ENCODE results near the gene LDLRAD3. TPM values are rescaled to one million over a fixed set of nuclear protein-coding genes. Genes with fewer than 3 reads are reported as not detected.

Gene LDLRAD3
- total RNA-seq, 1 experiment from 2014 or later = 12.1 TPM

DNA sequence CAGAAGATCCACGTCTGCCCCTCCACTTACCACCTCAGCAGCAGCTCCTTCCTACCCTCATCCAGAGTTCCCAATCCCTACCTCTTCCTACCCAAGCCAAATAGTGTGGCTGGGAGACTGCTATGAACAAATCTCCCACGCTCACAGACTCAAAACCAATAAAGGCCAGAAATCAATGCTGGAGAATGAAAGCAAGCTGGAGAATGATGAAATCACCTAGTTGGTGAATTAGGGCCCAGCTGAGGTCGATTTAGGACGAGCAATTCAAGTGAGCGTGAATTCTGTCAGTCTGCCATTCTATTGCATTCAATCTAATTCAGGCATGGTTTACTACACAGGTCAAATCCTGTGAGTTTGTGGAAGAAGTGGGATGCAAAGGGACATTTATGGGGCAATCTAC lies 322.9 kb downstream of the LDLRAD3 start:
- 0 out of 2 replicates have a peak, but pooled peaks cover 2% of the 10 kb centered on the region for H3K79me2 ChIP-seq (ENCODE audit: insufficient read depth, low read length)
- H2BK20ac ChIP-seq (ENCODE audit: low read depth, low read length, poor library complexity, severe bottlenecking) = no peak overlapping the region
- Mint-ChIP-seq H3K27me3 (ENCODE audit: low read depth) (peaks cover 10% of the 10 kb centered on the region), H3K4me3 (no peak overlapping the region), H3K36me3 (ENCODE audit: insufficient read depth in 1 of 3, low read depth in 3 of 3) (no peaks in the 10 kb centered on the region; a peak in 1 of 7 replicates), H3K9me3 (no peaks in the 10 kb centered on the region), H3K27ac (no peak overlapping the region), H3K4me1 (peaks cover 5 to 8% of the 10 kb centered on the region in 2 experiments; a peak in 3 of 4 replicates)
- no peak overlapping the region for H3K4ac ChIP-seq (ENCODE audit: low read depth, low read length)
- no peak overlapping the region for H2BK120ac ChIP-seq (ENCODE audit: low read depth, low read length, poor library complexity, severe bottlenecking)
- no peak overlapping the region for H4K8ac ChIP-seq (replicated peaks; ENCODE audit: insufficient read length, low read depth, low read length)
- no peak overlapping the region for H3K4me2 ChIP-seq (ENCODE audit: insufficient read depth, insufficient read length, low read length)
- no peaks in the 10 kb centered on the region for H3K27me3 ChIP-seq (ENCODE audit: insufficient read depth, low read length)
- no peak overlapping the region for H4K91ac ChIP-seq (ENCODE audit: insufficient read length, low read depth, low read length)
- WGBS (ENCODE audit: extremely low coverage, insufficient read length, low lambda C conversion rate) = no CpG with 5 or more reads among the region's 5 CpGs
- no peak overlapping the region for H2BK12ac ChIP-seq (ENCODE audit: insufficient read length, low read depth, low read length)
- no peak overlapping the region; the same call in 1 of the 2 replicates for H3K14ac ChIP-seq (ENCODE audit: insufficient read depth, low read length)
- H2AFZ ChIP-seq (ENCODE audit: low read length) = no peak overlapping the region
- no peaks in the 10 kb centered on the region for H3K79me1 ChIP-seq (ENCODE audit: insufficient read depth, low read depth, low read length, poor library complexity, severe bottlenecking)
- H2BK5ac ChIP-seq (ENCODE audit: insufficient read length, low read length) = no peak overlapping the region
- H3K56ac ChIP-seq (ENCODE audit: insufficient read length, low read depth, low read length) = no peak overlapping the region
- H3K27ac ChIP-seq (ENCODE audit: insufficient read length, low read depth, low read length) = no peak overlapping the region
- no peaks in the 10 kb centered on the region for H3K4me1 ChIP-seq (ENCODE audit: insufficient read depth, low read length)
- no peak overlapping the region for H3K9ac ChIP-seq (ENCODE audit: extremely low read depth, insufficient read length, low read length)
- no peak overlapping the region for H3K23ac ChIP-seq (ENCODE audit: insufficient read length, low read depth, low read length)
- H2AK5ac ChIP-seq (ENCODE audit: insufficient read length, low read length) = no peak overlapping the region
- no peak overlapping the region for H3K18ac ChIP-seq (ENCODE audit: insufficient read length, low read depth, low read length)
- TF ChIP-seq, protein P1, sequence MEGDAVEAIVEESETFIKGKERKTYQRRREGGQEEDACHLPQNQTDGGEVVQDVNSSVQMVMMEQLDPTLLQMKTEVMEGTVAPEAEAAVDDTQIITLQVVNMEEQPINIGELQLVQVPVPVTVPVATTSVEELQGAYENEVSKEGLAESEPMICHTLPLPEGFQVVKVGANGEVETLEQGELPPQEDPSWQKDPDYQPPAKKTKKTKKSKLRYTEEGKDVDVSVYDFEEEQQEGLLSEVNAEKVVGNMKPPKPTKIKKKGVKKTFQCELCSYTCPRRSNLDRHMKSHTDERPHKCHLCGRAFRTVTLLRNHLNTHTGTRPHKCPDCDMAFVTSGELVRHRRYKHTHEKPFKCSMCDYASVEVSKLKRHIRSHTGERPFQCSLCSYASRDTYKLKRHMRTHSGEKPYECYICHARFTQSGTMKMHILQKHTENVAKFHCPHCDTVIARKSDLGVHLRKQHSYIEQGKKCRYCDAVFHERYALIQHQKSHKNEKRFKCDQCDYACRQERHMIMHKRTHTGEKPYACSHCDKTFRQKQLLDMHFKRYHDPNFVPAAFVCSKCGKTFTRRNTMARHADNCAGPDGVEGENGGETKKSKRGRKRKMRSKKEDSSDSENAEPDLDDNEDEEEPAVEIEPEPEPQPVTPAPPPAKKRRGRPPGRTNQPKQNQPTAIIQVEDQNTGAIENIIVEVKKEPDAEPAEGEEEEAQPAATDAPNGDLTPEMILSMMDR (conservative IDR thresholded peaks at IDR 0.05) = no peak
- no peak overlapping the region for H3T11ph ChIP-seq (ENCODE audit: low read length)
- H3K9me3 ChIP-seq (ENCODE audit: control insufficient read depth, low read depth, low read length) = no peaks in the 10 kb centered on the region
- H2BK15ac ChIP-seq (ENCODE audit: low read depth, low read length) = no peak overlapping the region
- no peak overlapping the region for H4K5ac ChIP-seq (ENCODE audit: insufficient read length, low read depth, low read length)
- no peaks in the 10 kb centered on the region for H3K23me2 ChIP-seq (ENCODE audit: insufficient read length, low read depth, low read length, poor library complexity, severe bottlenecking)
- DNase-seq = no peak
- H4K20me1 ChIP-seq (ENCODE audit: control insufficient read depth, insufficient read depth, insufficient read length) = no peaks in the 10 kb centered on the region
